HG02981 (cell line): ENCODE measurements around the gene ZNF358.

Source experiments
- ATAC-seq: cut with Tn5 transposase; IDR thresholded peaks from one replicate; pipeline ENCODE4 v1.9.1; 2021; ENCODE audit warnings: mild to moderate bottlenecking, moderate library complexity; ENCODE audit not compliant: unreplicated experiment

The ZNF358 gene

GRCh38 chr19:7554990-7555864 is 39.3 kb downstream of the ZNF358 start:
- no peak for ATAC-seq

- no peak for ATAC-seq
These were observed 40.9 kb downstream of the ZNF358 start for GRCh38 chr19:7556696-7557315.

- ATAC-seq = no peak
These were observed 42.8 kb downstream of the ZNF358 start for GRCh38 chr19:7558667-7559066.

- ATAC-seq = no peak
These were observed 43.2 kb downstream of the ZNF358 start for GRCh38 chr19:7559102-7559501.

- no peak for ATAC-seq
These were observed 44.4 kb downstream of the ZNF358 start for GRCh38 chr19:7560255-7560654.

GRCh38 chr19:7561325-7561724 is 45.4 kb downstream of the ZNF358 start:
- ATAC-seq = no peak

- ATAC-seq = no peak
These were observed 46.9 kb downstream of the ZNF358 start for GRCh38 chr19:7562646-7563393.

- no peak for ATAC-seq
These were observed 49.0 kb downstream of the ZNF358 start for GRCh38 chr19:7564866-7565265.

GRCh38 chr19:7565332-7565731 is 49.4 kb downstream of the ZNF358 start:
- ATAC-seq = no peak
